Muscle of leg (tissue), 11 donors: ENCODE results near the gene TRAK1. TPM values are rescaled to one million over a fixed set of nuclear protein-coding genes. Genes with fewer than 3 reads are reported as not detected.

Source experiments
- DNase-seq: peaks from one replicate; pipeline ENCODE4 v3.0.0; 2013
- H3K27ac ChIP-seq: one replicate; pipeline ENCODE4 v1.5.1; 2013; ENCODE audit warnings: mild to moderate bottlenecking, low read length, control low read depth
- H3K27me3 ChIP-seq: one replicate; pipeline ENCODE4 v1.6.1; 2013; ENCODE audit warnings: low read length; ENCODE audit not compliant: control insufficient read depth, insufficient read depth
- H3K36me3 ChIP-seq: one replicate; pipeline ENCODE4 v1.6.1; 2013; ENCODE audit warnings: low read length; ENCODE audit not compliant: control insufficient read depth, insufficient read depth
- H3K4me1 ChIP-seq: one replicate; pipeline ENCODE4 v1.6.1; 2013; ENCODE audit warnings: low read length; ENCODE audit not compliant: control insufficient read depth, insufficient read depth
- H3K4me3 ChIP-seq: one replicate; pipeline ENCODE4 v1.5.1; 2013; ENCODE audit warnings: low read length, control low read depth
- H3K9me3 ChIP-seq: replicated peaks from 2 replicates; pipeline ENCODE4 v1.6.1; 2013; ENCODE audit warnings: low read depth, low read length; ENCODE audit not compliant: control insufficient read depth
- WGBS: methylation state at CpG from one replicate; pipeline ENCODE4 v1.1.5; 2013; ENCODE audit warnings: missing lambda C conversion rate; ENCODE audit not compliant: insufficient coverage; 5-methylcytosine and 5-hydroxymethylcytosine counted together
- polyA plus RNA-seq, 8 donors: library from polyadenylated mRNA; unstranded; fragments of 120-200 nt; gene quantifications; one replicate each; pipeline versions ENCODE4 v1.2.1 to v1.2.3, GENCODE V29; 2013; ENCODE audit warnings: inconsistent platforms in 1 of 8, low replicate concordance in 1 of 8; ENCODE audit not compliant: insufficient read length in 8 of 8, insufficient read depth in 1 of 8
- total RNA-seq: library from RNA; stranded (reverse); fragments of 120-200 nt; gene quantifications from one replicate; pipeline ENCODE4 v1.2.4, GENCODE V29; 2013

TRAK1 gene
- total and polyA plus RNA-seq, 9 donors, result 62.6 to 117 (median 84.2) TPM

DNA sequence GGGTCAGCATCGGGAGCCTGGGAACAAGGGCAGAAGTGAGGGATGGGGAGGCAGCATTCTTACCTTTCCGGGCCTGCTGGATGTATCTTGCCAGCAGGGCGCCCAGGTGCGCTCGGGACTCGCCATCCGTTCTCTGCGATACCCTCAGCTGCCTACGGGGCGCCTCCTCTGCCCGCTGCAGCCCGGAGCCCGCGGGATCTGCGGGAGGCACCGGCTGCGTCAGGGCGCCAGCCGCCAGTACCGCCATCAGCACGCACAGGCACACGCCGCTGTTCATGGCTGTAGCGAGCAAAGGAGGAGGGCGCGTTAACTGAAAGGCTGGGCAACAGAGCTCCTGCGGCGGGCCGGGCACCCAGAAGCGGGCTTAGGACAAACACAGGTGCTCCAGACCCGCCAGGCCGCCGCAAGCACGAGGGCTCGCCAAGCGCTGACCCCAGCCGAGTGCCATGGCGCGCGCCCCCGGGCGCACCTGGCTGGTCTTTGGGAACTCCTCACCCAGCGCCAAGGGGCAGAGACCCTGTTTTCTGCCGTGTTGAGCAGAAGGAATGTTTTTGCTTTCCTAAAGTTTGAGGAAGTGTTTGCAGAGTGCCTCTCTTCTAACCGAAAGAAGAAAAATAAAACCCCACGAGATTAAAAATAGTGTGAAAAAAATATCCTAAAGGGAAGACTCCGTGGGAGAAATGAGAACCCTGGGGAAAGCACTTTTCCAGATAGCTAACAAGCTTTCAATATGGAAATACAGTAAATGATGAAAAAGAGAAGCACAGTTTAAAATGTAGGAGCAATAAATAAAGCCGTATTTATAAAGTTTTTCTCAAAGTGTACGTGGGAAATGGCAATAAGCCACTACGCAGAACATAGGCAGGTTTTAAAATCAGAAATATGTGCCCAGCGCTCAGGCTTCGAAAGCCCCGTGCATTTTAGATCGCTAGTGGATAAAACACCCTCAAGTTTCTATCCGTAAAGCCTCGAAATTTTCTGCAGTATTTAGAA lies 172.5 kb downstream of the TRAK1 start:
- peaks cover 23% of the 10 kb centered on the region for H3K4me1 ChIP-seq
- 6% methylated on average over 41 of the region's 56 CpGs for WGBS
- H3K27me3 ChIP-seq, result peaks cover 76% of the 10 kb centered on the region
- no peaks in the 10 kb centered on the region for H3K36me3 ChIP-seq
- H3K9me3 ChIP-seq, result no peaks in the 10 kb centered on the region
- H3K4me3 ChIP-seq, result peak overlapping the region; percentile 27
- no peak overlapping the region for H3K27ac ChIP-seq
- DNase-seq, result no peak

DNA sequence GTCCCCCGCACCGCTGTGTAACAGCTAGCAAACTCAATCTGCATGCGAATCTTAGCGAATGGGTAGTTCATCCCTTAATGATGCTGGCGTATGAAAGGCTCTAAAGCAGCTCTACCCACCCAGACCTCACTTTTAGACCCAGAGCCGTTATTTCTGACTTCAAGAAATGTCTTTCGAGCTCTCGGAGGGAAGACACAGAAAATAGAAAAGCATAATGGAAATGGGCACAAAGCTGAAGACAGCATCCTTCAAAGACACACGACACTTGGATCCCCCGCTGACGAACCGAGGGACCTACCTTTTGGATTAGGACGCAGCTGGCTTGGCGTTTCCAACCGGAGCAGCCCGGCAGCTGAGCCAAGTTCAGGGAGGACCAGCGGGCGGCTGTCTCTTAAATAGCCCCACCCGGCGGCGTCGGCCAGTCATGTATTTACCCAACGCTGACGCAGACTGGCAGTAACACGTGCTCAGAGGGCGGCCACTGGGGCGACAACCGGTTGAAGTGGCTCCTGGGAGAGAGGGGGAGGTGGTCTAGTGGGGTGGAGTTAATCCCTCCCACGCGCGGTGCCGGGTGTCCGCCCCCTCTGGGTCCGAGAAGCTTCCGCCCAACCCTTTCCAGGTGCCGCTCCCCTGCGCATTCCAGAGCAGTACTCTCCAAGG lies 173.4 kb downstream of the TRAK1 start:
- H3K27me3 ChIP-seq, result peaks cover 77% of the 10 kb centered on the region
- peak overlapping the region; percentile 22 for H3K4me3 ChIP-seq
- peak; percentile 57 for DNase-seq
- WGBS, result 8% methylated on average over 20 of the region's 37 CpGs
- H3K36me3 ChIP-seq, result no peaks in the 10 kb centered on the region
- H3K9me3 ChIP-seq, result no peaks in the 10 kb centered on the region
- H3K27ac ChIP-seq, result no peak overlapping the region
- H3K4me1 ChIP-seq, result peaks cover 23% of the 10 kb centered on the region

DNA sequence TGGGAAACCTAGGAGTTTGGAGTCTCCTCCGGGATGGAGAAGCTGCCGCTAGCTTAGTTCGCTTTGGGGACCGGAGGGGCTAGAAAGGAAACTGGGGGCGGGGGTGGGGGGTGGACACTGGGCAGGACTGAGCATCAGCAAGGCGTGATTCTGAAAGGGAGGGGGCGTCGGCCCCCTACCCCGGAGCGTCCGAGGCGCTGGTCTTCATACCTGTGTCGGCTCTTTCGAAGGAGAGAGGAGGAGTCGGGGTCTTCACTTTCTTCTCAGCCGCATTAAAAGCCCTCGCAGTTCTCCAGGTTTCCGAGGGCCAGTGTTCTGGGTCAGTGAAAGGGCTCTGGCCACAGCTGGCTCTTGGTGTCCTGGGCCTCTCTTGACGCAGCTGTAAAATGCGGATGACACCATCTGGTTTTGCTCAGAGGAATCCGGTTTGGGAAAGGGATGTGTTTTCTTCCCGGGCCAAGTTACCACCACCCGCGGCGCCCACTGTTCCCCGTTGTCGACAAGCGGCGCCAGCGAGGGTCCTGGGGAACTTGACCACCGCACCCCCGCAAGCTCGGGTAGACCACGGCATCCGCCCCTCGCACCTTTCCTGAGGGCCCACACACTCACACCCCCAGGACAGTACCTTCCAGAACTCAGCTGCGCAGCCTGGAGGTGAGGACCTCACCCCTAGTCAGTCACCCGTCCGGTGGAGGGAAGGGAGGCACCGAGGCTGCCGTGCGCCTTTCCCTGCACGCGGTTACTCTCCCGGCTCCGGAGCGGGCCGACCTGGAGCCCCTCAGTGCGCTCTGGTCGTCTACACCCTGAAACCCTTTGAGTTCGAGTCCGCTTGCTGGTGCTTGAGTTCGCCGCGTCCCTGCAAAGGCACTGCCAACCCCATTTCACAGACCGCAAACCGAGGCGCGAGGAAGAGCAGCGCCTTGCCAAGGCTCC lies 174.2 kb downstream of the TRAK1 start:
- H3K4me1 ChIP-seq, result peaks cover 23% of the 10 kb centered on the region
- no peak overlapping the region for H3K27ac ChIP-seq
- WGBS, result 11% methylated on average over 47 of the region's 60 CpGs
- H3K4me3 ChIP-seq, result peak overlapping the region; percentile 22
- no peaks in the 10 kb centered on the region for H3K9me3 ChIP-seq
- H3K27me3 ChIP-seq, result peaks cover 72% of the 10 kb centered on the region
- peak; percentile 84 for DNase-seq
- no peaks in the 10 kb centered on the region for H3K36me3 ChIP-seq

DNA sequence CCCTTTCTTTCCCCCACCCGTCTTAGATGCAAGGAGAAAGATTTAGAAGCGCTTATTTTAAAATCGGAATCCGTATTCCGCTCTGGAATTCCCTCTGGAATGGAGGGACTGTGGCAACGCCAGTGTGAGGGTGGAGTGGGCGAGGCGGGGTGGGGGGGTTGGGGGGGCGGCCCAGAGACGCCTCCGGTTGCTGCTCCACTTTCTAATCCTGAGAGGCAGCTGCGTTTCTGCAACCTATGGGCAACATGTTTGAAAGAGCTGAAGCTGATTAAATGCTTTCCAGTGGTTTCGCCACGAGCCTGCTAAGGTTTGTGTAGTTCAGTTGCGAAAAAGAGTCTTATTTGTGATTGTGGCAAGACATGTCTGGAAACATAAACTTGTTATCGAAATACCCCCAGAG lies 174.9 kb downstream of the TRAK1 start, which contains the start of gene CCK:
Gene CCK (minus strand): TSS at position 101 of the 400 bp plus-strand sequence. CDS start 2,555 bp downstream, outside the sequence.
- DNase-seq, result peak; percentile 16
- WGBS, result 20% methylated on average over 1 of the region's 16 CpGs

DNA sequence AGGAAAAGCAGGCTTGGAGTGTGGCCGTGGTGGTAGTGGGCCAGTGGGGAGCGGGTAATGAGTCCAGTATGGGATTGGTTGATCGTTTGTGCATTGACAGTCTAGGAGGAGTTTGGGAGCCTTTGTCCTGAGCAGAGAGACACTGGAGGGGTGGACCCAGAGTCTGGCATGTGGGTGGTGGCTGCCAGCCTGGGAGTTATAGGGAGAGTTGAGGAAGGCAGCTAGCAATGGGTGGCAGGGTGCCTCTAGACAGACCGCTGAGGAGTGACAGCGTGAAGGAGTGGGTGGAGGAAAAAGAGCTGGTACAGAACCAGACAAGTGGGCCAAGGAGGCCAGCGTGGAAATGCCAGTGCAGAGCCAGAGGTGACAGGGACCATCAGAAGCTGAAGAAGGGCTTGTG lies 176.7 kb downstream of the TRAK1 start:
- DNase-seq, result no peak
- Histone ChIP-seq H3K4me1 (peaks cover 18% of the 10 kb centered on the region), H3K36me3 (no peaks in the 10 kb centered on the region), H3K27ac (no peak overlapping the region), H3K9me3 (no peaks in the 10 kb centered on the region), H3K27me3 (peaks cover 53% of the 10 kb centered on the region), H3K4me3 (no peak overlapping the region)
- WGBS, result 84% methylated on average over 6 of the region's 6 CpGs

More for the DNA sequence above, 174.9 kb downstream of the TRAK1 start, which contains the start of gene CCK:
- H3K4me1 ChIP-seq, result peaks cover 23% of the 10 kb centered on the region
- H3K36me3 ChIP-seq, result no peaks in the 10 kb centered on the region
- H3K27ac ChIP-seq, result no peak within 1 kb of the TSS
- no peaks in the 10 kb centered on the region for H3K9me3 ChIP-seq
- H3K4me3 ChIP-seq, result peak within 1 kb of the TSS; percentile 22
- peaks cover 66% of the 10 kb centered on the region for H3K27me3 ChIP-seq

DNA sequence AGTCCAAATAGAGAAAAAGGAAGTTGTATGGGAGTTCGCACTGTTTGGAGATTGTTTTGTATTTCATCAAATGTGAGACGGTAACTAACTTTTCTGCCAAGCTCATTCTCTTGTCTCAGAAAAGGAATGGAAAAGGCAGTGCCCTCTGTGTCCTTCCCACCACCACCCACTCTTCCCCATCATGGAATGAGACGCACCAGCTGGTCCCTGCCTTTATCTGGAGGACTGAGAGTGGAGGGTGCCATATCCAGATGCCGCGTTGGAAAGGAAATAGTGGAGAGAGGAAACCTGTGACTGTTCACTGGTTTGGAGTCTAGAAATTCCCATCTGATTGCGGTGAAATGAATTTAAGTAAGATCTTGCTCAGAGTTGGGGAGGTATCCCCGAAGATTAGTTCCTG lies 178.5 kb downstream of the TRAK1 start:
- Histone ChIP-seq H3K9me3 (no peaks in the 10 kb centered on the region), H3K36me3 (no peaks in the 10 kb centered on the region), H3K4me3 (no peak overlapping the region), H3K4me1 (peaks cover 10% of the 10 kb centered on the region), H3K27me3 (peaks cover 37% of the 10 kb centered on the region), H3K27ac (no peak overlapping the region)
- DNase-seq, result no peak
- WGBS, result 79% methylated on average over 2 of the region's 7 CpGs

DNA sequence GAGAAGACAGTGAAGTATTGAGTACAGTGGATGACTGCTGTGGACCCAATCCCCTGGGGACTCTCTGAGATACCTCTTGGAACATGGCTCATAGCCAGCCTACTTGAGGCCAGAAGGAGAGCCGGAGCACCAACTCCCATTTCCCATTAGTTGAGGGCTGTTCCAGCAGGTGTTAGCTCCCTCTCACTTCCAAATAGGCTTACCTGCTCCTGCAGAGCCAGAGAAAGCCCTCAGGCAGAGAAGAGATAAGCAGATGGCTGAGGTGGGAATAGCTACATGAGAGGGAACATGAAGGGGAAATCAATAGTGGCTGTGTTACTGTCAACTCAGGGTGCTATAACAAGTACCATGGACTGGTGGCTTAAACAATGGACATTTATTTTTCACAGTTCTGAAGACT lies 179.4 kb downstream of the TRAK1 start:
- H3K9me3 ChIP-seq, result no peaks in the 10 kb centered on the region
- 60% methylated on average over 1 of the region's 1 CpG for WGBS
- no peaks in the 10 kb centered on the region for H3K36me3 ChIP-seq
- no peak overlapping the region for H3K27ac ChIP-seq
- no peak for DNase-seq
- no peak overlapping the region for H3K4me3 ChIP-seq
- H3K4me1 ChIP-seq, result peaks cover 2% of the 10 kb centered on the region
- peaks cover 27% of the 10 kb centered on the region for H3K27me3 ChIP-seq

DNA sequence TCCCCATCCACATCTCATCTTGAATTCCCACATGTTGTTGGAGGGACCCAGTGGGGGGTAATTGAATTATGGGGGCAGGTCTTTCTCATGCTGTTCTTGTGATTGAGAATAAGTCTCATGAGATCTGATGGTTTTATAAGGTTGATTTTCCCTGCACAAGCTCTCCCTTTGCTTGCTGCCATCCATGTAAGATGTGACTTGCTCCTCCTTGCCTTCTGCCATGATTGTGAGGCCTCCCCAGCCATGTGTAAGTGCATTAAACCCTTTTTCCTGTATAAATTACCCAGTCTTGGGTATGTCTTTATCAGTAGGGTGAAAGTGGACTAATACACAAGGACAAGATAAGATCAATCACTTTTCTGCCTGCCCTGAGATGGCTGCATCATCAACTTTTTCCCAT lies 180.6 kb downstream of the TRAK1 start:
- no peak overlapping the region for H3K27ac ChIP-seq
- no peak overlapping the region for H3K4me3 ChIP-seq
- DNase-seq, result no peak
- peaks cover 20% of the 10 kb centered on the region for H3K27me3 ChIP-seq
- H3K4me1 ChIP-seq, result no peaks in the 10 kb centered on the region
- no peaks in the 10 kb centered on the region for H3K36me3 ChIP-seq
- H3K9me3 ChIP-seq, result no peaks in the 10 kb centered on the region

DNA sequence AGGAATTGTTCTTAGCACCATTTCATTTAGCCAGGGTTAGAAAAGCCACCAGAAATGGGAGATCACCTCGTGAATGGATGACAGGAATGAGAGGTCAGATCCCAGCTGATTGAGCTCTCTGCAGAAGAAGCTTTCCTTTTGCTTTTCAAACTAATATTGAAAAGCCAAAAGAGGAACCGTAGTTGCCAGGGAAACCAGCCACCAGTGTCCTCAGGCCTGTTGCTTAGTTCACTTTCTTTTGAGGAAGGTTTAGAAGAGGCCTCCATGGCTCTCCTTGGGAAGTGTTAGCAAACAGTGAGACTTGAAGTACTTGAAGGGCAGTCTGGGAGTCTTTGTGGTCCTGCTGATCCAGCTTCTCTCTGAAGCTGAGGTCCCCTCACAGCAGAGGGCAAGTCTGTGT lies 182.2 kb downstream of the TRAK1 start:
- no peak overlapping the region for H3K4me3 ChIP-seq
- no peaks in the 10 kb centered on the region for H3K4me1 ChIP-seq
- peak; percentile 30 for DNase-seq
- H3K36me3 ChIP-seq, result no peaks in the 10 kb centered on the region
- WGBS, result 48% methylated on average over 2 of the region's 2 CpGs
- no peaks in the 10 kb centered on the region for H3K9me3 ChIP-seq
- H3K27ac ChIP-seq, result no peak overlapping the region
- H3K27me3 ChIP-seq, result peaks cover 6% of the 10 kb centered on the region
